ENCODE results near the gene MAFF. TPM values are rescaled to one million over a fixed set of nuclear protein-coding genes. Genes with fewer than 3 reads are reported as not detected.

Gene MAFF
- total and polyA plus RNA-seq, 3 donors from 2014 or later, result 3.2 to 5.8 (median 3.7) TPM

DNA sequence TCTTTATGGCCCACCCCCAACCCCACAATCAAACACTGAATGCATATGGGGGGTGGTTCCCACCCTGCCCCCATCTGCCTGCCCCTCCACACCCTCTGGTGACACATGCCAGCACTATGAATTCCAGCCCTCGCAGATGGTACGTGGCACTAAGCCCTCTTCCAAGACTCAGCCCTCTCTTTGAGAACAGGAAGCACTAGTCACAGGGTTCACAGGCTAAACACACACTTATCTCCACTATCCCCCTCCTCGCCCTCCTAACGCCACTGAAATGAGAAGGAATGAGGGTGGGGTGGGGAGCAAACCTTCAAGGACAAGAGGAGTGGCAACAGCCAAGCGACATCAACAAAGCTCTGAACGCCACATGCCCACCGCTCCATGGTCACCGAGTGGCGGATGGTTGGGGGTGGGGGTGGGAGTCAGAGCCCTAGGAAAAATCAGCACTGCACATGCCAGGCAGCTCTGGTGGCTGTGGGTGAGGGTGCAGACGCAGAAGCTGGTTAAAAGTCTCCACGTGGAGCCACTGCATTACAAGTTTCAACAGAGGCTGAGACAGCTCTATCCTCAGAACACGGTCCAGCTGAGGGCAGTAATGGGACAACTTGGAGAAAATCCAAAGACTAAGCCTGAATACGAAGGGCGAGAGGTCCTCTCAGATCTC lies 37.4 kb downstream of the MAFF start:
- TF ChIP-seq POLR2A (IDR thresholded peaks at IDR 0.05) (no peak), CTCF (IDR thresholded peaks at IDR 0.05) (no peak)
- Histone ChIP-seq H3K27me3 (no peaks in the 10 kb centered on the region), H3K4me3 (no peak overlapping the region), H3K36me3 (ENCODE audit: low read depth, missing control alignments) (no peaks in the 10 kb centered on the region), H3K4me1 (peaks cover 25% of the 10 kb centered on the region), H3K9me3 (no peaks in the 10 kb centered on the region), H3K27ac (peak overlapping the region; percentile 1 to 36)
- 41 to 49% methylated on average over 13 to 14 of the region's 14 CpGs for WGBS, 2 donors
- peak; percentile 44 for DNase-seq
- intact Hi-C loops (cut with DNase I; ENCODE audit: low total_unique reads), result no loop called here

DNA sequence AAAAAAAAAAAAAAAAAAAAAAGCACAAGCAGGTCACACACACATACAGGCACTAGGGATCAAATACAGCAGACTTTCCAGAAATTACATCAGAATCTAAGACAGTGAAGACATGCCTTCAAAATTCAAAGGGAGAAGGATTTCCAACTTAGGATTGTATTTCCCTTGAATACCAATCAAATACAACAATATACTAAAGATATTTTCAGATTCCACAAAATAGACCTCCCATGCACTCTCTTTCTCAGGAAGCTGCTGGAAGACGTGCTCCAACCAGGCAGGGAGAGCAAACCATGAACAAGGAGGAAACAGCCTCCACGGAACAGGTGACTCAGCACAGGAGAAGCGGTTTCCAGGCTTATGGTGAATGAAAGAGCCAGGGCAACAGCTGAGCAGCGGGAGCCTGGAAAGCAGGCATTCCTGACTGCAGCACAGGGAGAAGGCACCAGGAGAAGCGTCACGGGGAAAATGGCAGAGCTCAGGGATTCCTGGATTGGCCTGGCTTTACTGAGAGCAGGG lies 39.0 kb downstream of the MAFF start:
- Histone ChIP-seq H3K27me3 (no peaks in the 10 kb centered on the region), H3K27ac (no peak overlapping the region), H3K4me1 (peaks cover 25% of the 10 kb centered on the region), H3K36me3 (ENCODE audit: low read depth, missing control alignments) (no peaks in the 10 kb centered on the region), H3K9me3 (no peaks in the 10 kb centered on the region), H3K4me3 (no peak overlapping the region)
- no peak for DNase-seq
- intact Hi-C loops (cut with DNase I; ENCODE audit: low total_unique reads), result no loop called here
- TF ChIP-seq CTCF (IDR thresholded peaks at IDR 0.05) (no peak), POLR2A (IDR thresholded peaks at IDR 0.05) (no peak)
- 83 to 94% methylated on average over 6 of the region's 6 CpGs for WGBS, 2 donors

DNA sequence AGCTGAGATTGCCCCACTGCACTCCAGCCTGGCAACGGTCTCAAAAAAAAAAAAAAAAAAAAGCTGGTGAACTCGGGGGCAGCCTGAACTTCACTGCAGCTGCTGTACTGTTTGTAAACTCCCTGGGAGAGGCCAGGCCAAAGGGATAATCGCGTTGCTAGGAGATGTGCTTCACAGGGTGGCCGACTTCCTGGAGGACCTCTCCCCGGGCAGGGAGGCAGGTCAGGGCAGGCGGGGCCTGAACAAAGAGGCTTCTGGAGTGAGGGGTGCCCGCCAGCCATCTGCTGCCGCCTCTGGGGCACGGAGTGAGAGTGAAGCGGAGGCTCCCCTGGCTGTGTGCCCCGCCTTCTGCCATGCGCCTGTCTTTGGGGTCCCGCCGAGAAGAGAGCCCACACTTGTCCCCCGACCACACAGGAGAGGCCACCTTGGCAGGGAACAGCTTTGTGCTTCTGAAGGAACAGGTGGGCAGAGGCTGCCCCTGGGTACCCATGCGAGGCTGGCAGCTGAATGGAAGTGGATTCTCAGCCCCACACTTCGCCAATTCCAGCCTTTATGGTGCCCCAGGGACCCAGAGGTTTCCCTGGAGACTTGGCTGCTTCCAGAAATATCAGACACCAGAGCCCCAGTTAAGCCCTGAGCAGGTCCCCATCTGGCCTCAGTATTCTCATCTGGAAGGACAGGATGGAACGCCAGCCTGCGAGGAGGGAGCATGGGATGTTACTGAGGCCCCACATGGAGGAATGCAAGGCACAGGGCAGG lies 41.4 kb downstream of the MAFF start:
- Histone ChIP-seq H3K27me3 (no peaks in the 10 kb centered on the region), H3K36me3 (ENCODE audit: low read depth, missing control alignments) (no peaks in the 10 kb centered on the region), H3K9me3 (no peaks in the 10 kb centered on the region), H3K27ac (peak overlapping the region in 1 of 2 donors; percentile 77), H3K4me1 (peaks cover 31% of the 10 kb centered on the region), H3K4me3 (no peak overlapping the region)
- TF ChIP-seq CTCF (IDR thresholded peaks at IDR 0.05), result no peak
- TF ChIP-seq POLR2A (IDR thresholded peaks at IDR 0.05), result no peak
- peak; percentile 60 for DNase-seq
- 63 to 75% methylated on average over 12 to 19 of the region's 20 CpGs for WGBS, 2 donors
- intact Hi-C loops (cut with DNase I; ENCODE audit: low total_unique reads), result no loop called here

DNA sequence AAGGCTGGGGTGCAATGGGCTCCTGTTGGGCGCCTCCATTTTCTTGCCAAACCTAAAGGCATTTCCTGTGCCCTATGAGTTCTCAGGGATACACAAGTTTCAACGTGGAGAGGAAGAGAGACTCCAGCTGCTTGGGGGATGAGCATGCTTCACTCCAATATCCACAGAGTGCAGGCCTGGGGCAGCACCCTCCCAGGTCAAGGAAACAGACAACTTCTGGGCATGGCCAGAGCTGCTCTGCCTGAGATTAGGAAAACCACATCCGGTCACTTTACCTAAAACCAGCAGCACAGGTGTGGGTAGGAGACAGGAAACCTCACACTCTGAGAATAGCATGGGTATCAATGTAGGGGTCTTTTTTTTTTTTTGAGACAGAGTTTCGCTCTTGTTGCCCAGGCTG lies 42.3 kb downstream of the MAFF start:
- H3K4me3 ChIP-seq, result no peak overlapping the region
- DNase-seq, result no peak
- peaks cover 23% of the 10 kb centered on the region for H3K4me1 ChIP-seq
- H3K9me3 ChIP-seq, result no peaks in the 10 kb centered on the region
- intact Hi-C loops (cut with DNase I; ENCODE audit: low total_unique reads), result no loop called here
- H3K27me3 ChIP-seq, result no peaks in the 10 kb centered on the region
- no peak overlapping the region for H3K27ac ChIP-seq
- no peaks in the 10 kb centered on the region for H3K36me3 ChIP-seq (ENCODE audit: low read depth, missing control alignments)
- WGBS, 2 donors, result 74 to 76% methylated on average over 4 of the region's 4 CpGs
- no peak for TF ChIP-seq CTCF (IDR thresholded peaks at IDR 0.05)
- no peak for TF ChIP-seq POLR2A (IDR thresholded peaks at IDR 0.05)
